ENCODE data around the gene IL1RAPL1.

Gene IL1RAPL1

GRCh38 chrX:28876901-28877300 lies 289.7 kb downstream of the IL1RAPL1 start:
- DNase-seq: no peak
- Histone ChIP-seq H3K27me3 (replicated peaks) (no peaks in the 10 kb centered on the region), H3K4me3 (ENCODE audit: low read depth, low read length) (no peak overlapping the region), H3K36me3 (replicated peaks) (no peaks in the 10 kb centered on the region), H3K27ac (no peak overlapping the region)
- TF ChIP-seq CTCF (IDR thresholded peaks at IDR 0.05; ENCODE audit: low read depth, low read length, missing control alignments): no peak
- in situ Hi-C loops (cut with HindIII; ENCODE audit: low pct_ligation_motif_present, low sequenced_read_pairs): no loop called here

- peak; percentile 31 for DNase-seq
- H3K36me3 ChIP-seq (replicated peaks): no peaks in the 10 kb centered on the region
- in situ Hi-C loops (cut with HindIII; ENCODE audit: low pct_ligation_motif_present, low sequenced_read_pairs): no loop called here
- H3K27me3 ChIP-seq (replicated peaks): no peaks in the 10 kb centered on the region
- H3K4me3 ChIP-seq (ENCODE audit: low read depth, low read length): no peak overlapping the region
- H3K27ac ChIP-seq: no peak overlapping the region
- no peak for TF ChIP-seq CTCF (IDR thresholded peaks at IDR 0.05; ENCODE audit: low read depth, low read length, missing control alignments)
Observed at GRCh38 chrX:28880136-28880535, 292.9 kb downstream of the IL1RAPL1 start.

- Histone ChIP-seq H3K27ac (no peak overlapping the region), H3K4me3 (ENCODE audit: low read depth, low read length) (no peak overlapping the region), H3K27me3 (replicated peaks) (no peaks in the 10 kb centered on the region), H3K36me3 (replicated peaks) (no peaks in the 10 kb centered on the region)
- no peak for DNase-seq
- no peak for TF ChIP-seq CTCF (IDR thresholded peaks at IDR 0.05; ENCODE audit: low read depth, low read length, missing control alignments)
- in situ Hi-C loops (cut with HindIII; ENCODE audit: low pct_ligation_motif_present, low sequenced_read_pairs): no loop called here
Observed at GRCh38 chrX:28884823-28885222, 297.6 kb downstream of the IL1RAPL1 start.

GRCh38 chrX:28888416-28888815 lies 301.2 kb downstream of the IL1RAPL1 start:
- in situ Hi-C loops (cut with HindIII; ENCODE audit: low pct_ligation_motif_present, low sequenced_read_pairs): no loop called here
- Histone ChIP-seq H3K4me3 (ENCODE audit: low read depth, low read length) (no peak overlapping the region), H3K36me3 (replicated peaks) (no peaks in the 10 kb centered on the region), H3K27me3 (replicated peaks) (no peaks in the 10 kb centered on the region), H3K27ac (peak overlapping the region; percentile 5)
- DNase-seq: peak; percentile 31
- TF ChIP-seq CTCF (IDR thresholded peaks at IDR 0.05; ENCODE audit: low read depth, low read length, missing control alignments): no peak

GRCh38 chrX:28889591-28890090 lies 302.4 kb downstream of the IL1RAPL1 start:
- no peaks in the 10 kb centered on the region for H3K27me3 ChIP-seq (replicated peaks)
- no peaks in the 10 kb centered on the region for H3K36me3 ChIP-seq (replicated peaks)
- in situ Hi-C loops (cut with HindIII; ENCODE audit: low pct_ligation_motif_present, low sequenced_read_pairs): no loop called here
- no peak for TF ChIP-seq CTCF (IDR thresholded peaks at IDR 0.05; ENCODE audit: low read depth, low read length, missing control alignments)
- H3K27ac ChIP-seq: no peak overlapping the region
- no peak overlapping the region for H3K4me3 ChIP-seq (ENCODE audit: low read depth, low read length)
- no peak for DNase-seq

- Histone ChIP-seq H3K4me3 (ENCODE audit: low read depth, low read length) (no peak overlapping the region), H3K27me3 (replicated peaks) (no peaks in the 10 kb centered on the region), H3K36me3 (replicated peaks) (no peaks in the 10 kb centered on the region), H3K27ac (no peak overlapping the region)
- no peak for DNase-seq
- no peak for TF ChIP-seq CTCF (IDR thresholded peaks at IDR 0.05; ENCODE audit: low read depth, low read length, missing control alignments)
- in situ Hi-C loops (cut with HindIII; ENCODE audit: low pct_ligation_motif_present, low sequenced_read_pairs): no loop called here
Observed at GRCh38 chrX:28901637-28902036, 314.4 kb downstream of the IL1RAPL1 start.

Data from brain microvascular endothelial cell (primary cell).